ENCODE data around the gene ZNF804B.

The ZNF804B gene

GRCh38 chr7:88772776-88773175, 13.3 kb downstream of the ZNF804B start:
- no peaks in the 10 kb centered on the region for H3K9me3 ChIP-seq (ENCODE audit: control insufficient read depth, insufficient read depth, low read depth, low read length)
- CTCF ChIA-PET, result no interaction called here
- no peak overlapping the region for H3K27ac ChIP-seq (ENCODE audit: extremely low read depth, low read depth, low read length)
- TF ChIP-seq KLF1 (tag by site-specific recombination; IDR thresholded peaks at IDR 0.05), result no peak
- TF ChIP-seq ZNF621 (tag by site-specific recombination; IDR thresholded peaks at IDR 0.05), result no peak
- TF ChIP-seq OVOL3 (tag by site-specific recombination; IDR thresholded peaks at IDR 0.05), result no peak
- TF ChIP-seq SETDB1 (IDR thresholded peaks at IDR 0.05; ENCODE audit: insufficient read length, low read length), result no peak
- no peak for TF ChIP-seq PRDM2 (tag by site-specific recombination; IDR thresholded peaks at IDR 0.05; ENCODE audit: borderline replicate concordance)
- no peak for TF ChIP-seq ZFHX2 (tag by site-specific recombination; conservative IDR thresholded peaks at IDR 0.05)
- TF ChIP-seq ZNF398 (tag by site-specific recombination; IDR thresholded peaks at IDR 0.05), result no peak
- TF ChIP-seq EGR2 (tag by site-specific recombination; IDR thresholded peaks at IDR 0.05; ENCODE audit: low read depth), result no peak
- POLR2A ChIA-PET, result no interaction called here
- H3K4me3 ChIP-seq (ENCODE audit: low read depth, low read length), result no peak overlapping the region
- H3K36me3 ChIP-seq (ENCODE audit: control insufficient read depth in 2 of 2, insufficient read depth in 1 of 2, low read length in 2 of 2), result no peaks in the 10 kb centered on the region
- no peaks in the 10 kb centered on the region for H3K4me1 ChIP-seq (ENCODE audit: control insufficient read depth, insufficient read depth, low read length)

GRCh38 chr7:88775838-88776237, 16.3 kb downstream of the ZNF804B start:
- no peak overlapping the region for H3K4me3 ChIP-seq (ENCODE audit: low read depth, low read length)
- no peak overlapping the region for H3K27ac ChIP-seq (ENCODE audit: extremely low read depth, low read depth, low read length)
- H3K9me3 ChIP-seq (ENCODE audit: control insufficient read depth, insufficient read depth, low read depth, low read length), result no peaks in the 10 kb centered on the region
- ChIA-PET CTCF (no interaction called here), POLR2A (no interaction called here)
- H3K4me1 ChIP-seq (ENCODE audit: control insufficient read depth, insufficient read depth, low read length), result no peaks in the 10 kb centered on the region
- no peaks in the 10 kb centered on the region for H3K36me3 ChIP-seq (ENCODE audit: control insufficient read depth in 2 of 2, insufficient read depth in 1 of 2, low read length in 2 of 2)
- TF ChIP-seq ZNF530 (tag by site-specific recombination; IDR thresholded peaks at IDR 0.05; ENCODE audit: low read depth) (no peak), ZNF692 (tag by site-specific recombination; IDR thresholded peaks at IDR 0.05) (no peak), ZNF510 (tag by site-specific recombination; IDR thresholded peaks at IDR 0.05; ENCODE audit: insufficient replicate concordance) (no peak), ZNF701 (tag by site-specific recombination; IDR thresholded peaks at IDR 0.05) (no peak), ZNF626 (tag by site-specific recombination; IDR thresholded peaks at IDR 0.05) (no peak), ZNF121 (tag by site-specific recombination; IDR thresholded peaks at IDR 0.05) (no peak), ZNF114 (tag by site-specific recombination; IDR thresholded peaks at IDR 0.05) (no peak), ZNF501 (tag by site-specific recombination; IDR thresholded peaks at IDR 0.05) (no peak), YY2 (tag by site-specific recombination; IDR thresholded peaks at IDR 0.05) (no peak), ZNF24 (tag by site-specific recombination; IDR thresholded peaks at IDR 0.05) (no peak), ZFP3 (tag by site-specific recombination; IDR thresholded peaks at IDR 0.05; ENCODE audit: low read depth) (no peak), HOXC10 (CRISPR knock-in tag; IDR thresholded peaks at IDR 0.05) (no peak), ZNF394 (tag by site-specific recombination; IDR thresholded peaks at IDR 0.05; ENCODE audit: borderline replicate concordance) (no peak), GLI4 (tag by site-specific recombination; IDR thresholded peaks at IDR 0.05) (no peak)
- TF ChIP-seq, protein P1, sequence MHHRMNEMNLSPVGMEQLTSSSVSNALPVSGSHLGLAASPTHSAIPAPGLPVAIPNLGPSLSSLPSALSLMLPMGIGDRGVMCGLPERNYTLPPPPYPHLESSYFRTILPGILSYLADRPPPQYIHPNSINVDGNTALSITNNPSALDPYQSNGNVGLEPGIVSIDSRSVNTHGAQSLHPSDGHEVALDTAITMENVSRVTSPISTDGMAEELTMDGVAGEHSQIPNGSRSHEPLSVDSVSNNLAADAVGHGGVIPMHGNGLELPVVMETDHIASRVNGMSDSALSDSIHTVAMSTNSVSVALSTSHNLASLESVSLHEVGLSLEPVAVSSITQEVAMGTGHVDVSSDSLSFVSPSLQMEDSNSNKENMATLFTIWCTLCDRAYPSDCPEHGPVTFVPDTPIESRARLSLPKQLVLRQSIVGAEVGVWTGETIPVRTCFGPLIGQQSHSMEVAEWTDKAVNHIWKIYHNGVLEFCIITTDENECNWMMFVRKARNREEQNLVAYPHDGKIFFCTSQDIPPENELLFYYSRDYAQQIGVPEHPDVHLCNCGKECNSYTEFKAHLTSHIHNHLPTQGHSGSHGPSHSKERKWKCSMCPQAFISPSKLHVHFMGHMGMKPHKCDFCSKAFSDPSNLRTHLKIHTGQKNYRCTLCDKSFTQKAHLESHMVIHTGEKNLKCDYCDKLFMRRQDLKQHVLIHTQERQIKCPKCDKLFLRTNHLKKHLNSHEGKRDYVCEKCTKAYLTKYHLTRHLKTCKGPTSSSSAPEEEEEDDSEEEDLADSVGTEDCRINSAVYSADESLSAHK (tag by site-specific recombination; IDR thresholded peaks at IDR 0.05), result no peak

All from HEK293 (cell line).